HEK293 (cell line): ENCODE data around the gene SPECC1L.

ENCODE experiments used
- BCL11A ChIP-seq: fragments of 450-650 bp; formaldehyde crosslinking; IDR thresholded peaks from 2 replicates; pipeline ENCODE4 v1.5.1; 2016; ENCODE audit warnings: low read depth, missing biosample characterization, missing genetic modification characterization
- BCL6B ChIP-seq: fragments of 450-650 bp; formaldehyde crosslinking; IDR thresholded peaks from 2 replicates; pipeline ENCODE4 v1.5.1; 2017; ENCODE audit warnings: missing biosample characterization, missing genetic modification characterization
- GLI2 ChIP-seq: fragments of 450-650 bp; formaldehyde crosslinking; IDR thresholded peaks from 2 replicates; pipeline ENCODE4; 2017; ENCODE audit warnings: missing biosample characterization, missing genetic modification characterization, low read depth, borderline replicate concordance
- KLF9 ChIP-seq: fragments of 450-650 bp; formaldehyde crosslinking; IDR thresholded peaks from 2 replicates; pipeline ENCODE4 v1.5.1; 2016; ENCODE audit warnings: missing biosample characterization, missing genetic modification characterization, low read depth
- OVOL3 ChIP-seq: fragments of 450-650 bp; formaldehyde crosslinking; IDR thresholded peaks from 2 replicates; pipeline ENCODE4 v1.5.1; 2016; ENCODE audit warnings: missing biosample characterization, missing genetic modification characterization
- PRDM1 ChIP-seq: fragments of 450-650 bp; formaldehyde crosslinking; IDR thresholded peaks from 2 replicates; pipeline ENCODE4; 2016; ENCODE audit warnings: missing biosample characterization, missing genetic modification characterization
- SP3 ChIP-seq: fragments of 450-650 bp; formaldehyde crosslinking; IDR thresholded peaks from 2 replicates; pipeline ENCODE4 v1.5.1; 2016; ENCODE audit warnings: missing biosample characterization, missing genetic modification characterization
- TRIM28 ChIP-seq: IDR thresholded peaks from 2 replicates; pipeline ENCODE4 v1.6.1; 2011; ENCODE audit warnings: low read length, control low read depth, borderline replicate concordance
- YY1 ChIP-seq: fragments of 450-650 bp; formaldehyde crosslinking; IDR thresholded peaks from 2 replicates; pipeline ENCODE4 v1.5.1; 2018; ENCODE audit warnings: missing biosample characterization, missing genetic modification characterization
- ZBTB10 ChIP-seq: fragments of 450-650 bp; formaldehyde crosslinking; IDR thresholded peaks from 2 replicates; pipeline ENCODE4 v1.5.1; 2016; ENCODE audit warnings: missing biosample characterization, missing genetic modification characterization
- ZFP3 ChIP-seq: fragments of 450-650 bp; formaldehyde crosslinking; IDR thresholded peaks from 2 replicates; pipeline ENCODE4 v1.5.1; 2016; ENCODE audit warnings: low read depth, missing biosample characterization, missing genetic modification characterization
- ZNF133 ChIP-seq: fragments of 450-650 bp; formaldehyde crosslinking; IDR thresholded peaks from 2 replicates; pipeline ENCODE4 v1.5.1; 2016; ENCODE audit warnings: missing biosample characterization, missing genetic modification characterization
- ZNF157 ChIP-seq: fragments of 450-650 bp; formaldehyde crosslinking; IDR thresholded peaks from 2 replicates; pipeline ENCODE4 v1.5.1; 2016; ENCODE audit warnings: missing biosample characterization, missing genetic modification characterization
- ZNF266 ChIP-seq: fragments of 450-650 bp; formaldehyde crosslinking; IDR thresholded peaks from 2 replicates; pipeline ENCODE4 v1.5.1; 2016; ENCODE audit warnings: missing biosample characterization, missing genetic modification characterization, low read depth
- ZNF404 ChIP-seq: fragments of 450-650 bp; formaldehyde crosslinking; IDR thresholded peaks from 2 replicates; pipeline ENCODE4 v1.5.1; 2017; ENCODE audit warnings: missing biosample characterization, missing genetic modification characterization
- ZNF423 ChIP-seq: fragments of 450-650 bp; formaldehyde crosslinking; IDR thresholded peaks from 2 replicates; pipeline ENCODE4 v1.5.1; 2016; ENCODE audit warnings: missing biosample characterization, missing genetic modification characterization
- ZNF426 ChIP-seq: fragments of 450-650 bp; formaldehyde crosslinking; IDR thresholded peaks from 2 replicates; pipeline ENCODE4 v1.5.1; 2017; ENCODE audit warnings: missing biosample characterization, missing genetic modification characterization, mild to moderate bottlenecking, inconsistent platforms, moderate library complexity
- ZNF433 ChIP-seq: fragments of 450-650 bp; formaldehyde crosslinking; IDR thresholded peaks from 2 replicates; pipeline ENCODE4 v1.5.1; 2016; ENCODE audit warnings: missing biosample characterization, missing genetic modification characterization, low read depth
- ZNF501 ChIP-seq: fragments of 450-650 bp; formaldehyde crosslinking; IDR thresholded peaks from 2 replicates; pipeline ENCODE4 v1.5.1; 2016; ENCODE audit warnings: missing biosample characterization, missing genetic modification characterization
- ZNF514 ChIP-seq: fragments of 450-650 bp; formaldehyde crosslinking; IDR thresholded peaks from 2 replicates; pipeline ENCODE4 v1.5.1; 2016; ENCODE audit warnings: missing biosample characterization, missing genetic modification characterization
- ZNF530 ChIP-seq: fragments of 450-650 bp; formaldehyde crosslinking; IDR thresholded peaks from 2 replicates; pipeline ENCODE4 v1.5.1; 2016; ENCODE audit warnings: low read depth, missing biosample characterization, missing genetic modification characterization
- ZNF544 ChIP-seq: fragments of 450-650 bp; formaldehyde crosslinking; IDR thresholded peaks from 2 replicates; pipeline ENCODE4 v1.5.0; 2017; ENCODE audit warnings: missing biosample characterization, missing genetic modification characterization
- ZNF558 ChIP-seq: fragments of 450-650 bp; formaldehyde crosslinking; IDR thresholded peaks from 2 replicates; pipeline ENCODE4 v1.5.1; 2016; ENCODE audit warnings: missing biosample characterization, missing genetic modification characterization
- ZNF560 ChIP-seq: fragments of 450-650 bp; formaldehyde crosslinking; IDR thresholded peaks from 2 replicates; pipeline ENCODE4 v1.5.1; 2017; ENCODE audit warnings: missing biosample characterization, missing genetic modification characterization, borderline replicate concordance
- ZNF629 ChIP-seq: fragments of 450-650 bp; formaldehyde crosslinking; IDR thresholded peaks from 2 replicates; pipeline ENCODE4 v1.5.1; 2017; ENCODE audit warnings: missing biosample characterization, missing genetic modification characterization
- ZNF654 ChIP-seq: fragments of 450-650 bp; formaldehyde crosslinking; IDR thresholded peaks from 2 replicates; pipeline ENCODE4 v1.5.1; 2016; ENCODE audit warnings: low read depth, missing biosample characterization, missing genetic modification characterization
- ZNF658 ChIP-seq: fragments of 450-650 bp; formaldehyde crosslinking; IDR thresholded peaks from 2 replicates; pipeline ENCODE4; 2016; ENCODE audit warnings: missing biosample characterization, missing genetic modification characterization
- ZNF843 ChIP-seq: fragments of 450-650 bp; formaldehyde crosslinking; IDR thresholded peaks from 2 replicates; pipeline ENCODE4 v1.5.1; 2016; ENCODE audit warnings: missing biosample characterization, missing genetic modification characterization
- ZSCAN30 ChIP-seq: fragments of 450-650 bp; IDR thresholded peaks from 2 replicates; pipeline ENCODE4 v1.5.1; 2018; ENCODE audit warnings: missing biosample characterization, mild to moderate bottlenecking, missing genetic modification characterization, moderate library complexity
- ZSCAN5A ChIP-seq: fragments of 450-650 bp; formaldehyde crosslinking; IDR thresholded peaks from 2 replicates; pipeline ENCODE4 v1.5.1; 2016; ENCODE audit warnings: missing biosample characterization, missing genetic modification characterization
- ZXDB ChIP-seq: fragments of 450-650 bp; formaldehyde crosslinking; IDR thresholded peaks from 2 replicates; pipeline ENCODE4 v1.5.1; 2016; ENCODE audit warnings: missing biosample characterization, missing genetic modification characterization
- TF ChIP-seq, protein P1 (sequence below): fragments of 450-650 bp; formaldehyde crosslinking; IDR thresholded peaks from 2 replicates; pipeline ENCODE4 v1.5.1; 2017; ENCODE audit warnings: missing biosample characterization, mild to moderate bottlenecking, missing genetic modification characterization, moderate library complexity
- TF ChIP-seq, protein P2 (sequence below): fragments of 450-650 bp; formaldehyde crosslinking; IDR thresholded peaks from 2 replicates; pipeline ENCODE4 v1.5.1; 2016; ENCODE audit warnings: missing biosample characterization, missing genetic modification characterization

SPECC1L gene

DNA sequence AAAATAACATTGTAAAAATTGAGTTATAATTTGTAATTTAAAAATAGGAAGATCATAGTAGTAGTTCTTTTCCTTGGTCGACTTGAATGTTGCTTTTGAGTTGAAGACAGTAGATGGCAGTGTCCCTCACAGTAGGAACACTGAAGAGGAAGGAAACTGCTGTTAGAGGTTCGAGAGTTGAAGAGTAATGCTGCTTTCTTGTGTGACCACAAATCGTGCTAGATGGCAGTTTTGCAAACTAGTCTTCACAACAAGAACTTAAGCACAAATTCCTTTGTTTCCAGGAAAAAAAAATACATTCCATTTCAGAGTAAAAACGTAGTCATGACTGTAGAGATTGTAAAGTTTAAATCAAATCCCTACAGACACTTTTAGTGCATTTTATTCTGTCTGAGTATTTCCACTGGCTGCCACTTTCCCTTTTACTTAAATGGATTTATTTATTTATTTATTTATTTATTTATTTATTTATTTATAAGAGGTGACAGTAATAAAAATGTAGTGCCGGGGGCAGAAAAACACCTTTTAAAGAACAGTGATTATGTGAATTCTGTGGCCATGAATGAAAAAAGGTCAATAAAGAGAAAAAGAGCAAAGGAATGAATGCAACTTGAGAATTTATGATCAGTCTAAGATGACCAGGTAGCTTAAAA, 54.6 kb downstream of the SPECC1L start (continued):
- TF ChIP-seq ZBTB10 (tag by site-specific recombination) (no peak), ZSCAN5A (tag by site-specific recombination) (no peak), ZNF843 (tag by site-specific recombination) (no peak), ZNF133 (tag by site-specific recombination) (no peak), ZNF433 (peak; percentile 70), PRDM1 (tag by site-specific recombination) (peak; percentile 85), ZNF157 (tag by site-specific recombination) (no peak), ZNF404 (peak; percentile 86; the same call in 1 of the 2 replicates), ZNF654 (tag by site-specific recombination) (peak; percentile 91), ZNF560 (tag by site-specific recombination) (peak; percentile 84), ZNF658 (tag by site-specific recombination) (no peak), SP3 (no peak), ZSCAN30 (tag by site-specific recombination) (no peak), TRIM28 (no peak), ZNF544 (no peak), ZFP3 (tag by site-specific recombination) (peak; percentile 17; the same call in 1 of the 2 replicates), ZXDB (tag by site-specific recombination) (peak; percentile 77), KLF9 (tag by site-specific recombination) (no peak), ZNF266 (tag by site-specific recombination) (peak; percentile 85; the same call in 1 of the 2 replicates), BCL6B (tag by site-specific recombination) (no peak; the same call in 1 of the 2 replicates), YY1 (tag by site-specific recombination) (no peak), ZNF501 (0 out of 2 replicates have a peak, but pooled peaks have one; percentile 49), ZNF558 (tag by site-specific recombination) (peak; percentile 88), BCL11A (tag by site-specific recombination) (no peak), OVOL3 (peak; percentile 72; the same call in 1 of the 2 replicates), ZNF530 (tag by site-specific recombination) (0 out of 2 replicates have a peak, but pooled peaks have one; percentile 58), GLI2 (tag by site-specific recombination) (peak; percentile 44; the same call in 1 of the 2 replicates), ZNF426 (tag by site-specific recombination) (peak; percentile 95), ZNF629 (tag by site-specific recombination) (peak; percentile 66), ZNF514 (no peak), ZNF423 (tag by site-specific recombination) (no peak)
- TF ChIP-seq, protein P1, sequence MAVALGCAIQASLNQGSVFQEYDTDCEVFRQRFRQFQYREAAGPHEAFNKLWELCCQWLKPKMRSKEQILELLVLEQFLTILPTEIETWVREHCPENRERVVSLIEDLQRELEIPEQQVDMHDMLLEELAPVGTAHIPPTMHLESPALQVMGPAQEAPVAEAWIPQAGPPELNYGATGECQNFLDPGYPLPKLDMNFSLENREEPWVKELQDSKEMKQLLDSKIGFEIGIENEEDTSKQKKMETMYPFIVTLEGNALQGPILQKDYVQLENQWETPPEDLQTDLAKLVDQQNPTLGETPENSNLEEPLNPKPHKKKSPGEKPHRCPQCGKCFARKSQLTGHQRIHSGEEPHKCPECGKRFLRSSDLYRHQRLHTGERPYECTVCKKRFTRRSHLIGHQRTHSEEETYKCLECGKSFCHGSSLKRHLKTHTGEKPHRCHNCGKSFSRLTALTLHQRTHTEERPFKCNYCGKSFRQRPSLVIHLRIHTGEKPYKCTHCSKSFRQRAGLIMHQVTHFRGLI (tag by site-specific recombination), result no peak
- TF ChIP-seq, protein P2, sequence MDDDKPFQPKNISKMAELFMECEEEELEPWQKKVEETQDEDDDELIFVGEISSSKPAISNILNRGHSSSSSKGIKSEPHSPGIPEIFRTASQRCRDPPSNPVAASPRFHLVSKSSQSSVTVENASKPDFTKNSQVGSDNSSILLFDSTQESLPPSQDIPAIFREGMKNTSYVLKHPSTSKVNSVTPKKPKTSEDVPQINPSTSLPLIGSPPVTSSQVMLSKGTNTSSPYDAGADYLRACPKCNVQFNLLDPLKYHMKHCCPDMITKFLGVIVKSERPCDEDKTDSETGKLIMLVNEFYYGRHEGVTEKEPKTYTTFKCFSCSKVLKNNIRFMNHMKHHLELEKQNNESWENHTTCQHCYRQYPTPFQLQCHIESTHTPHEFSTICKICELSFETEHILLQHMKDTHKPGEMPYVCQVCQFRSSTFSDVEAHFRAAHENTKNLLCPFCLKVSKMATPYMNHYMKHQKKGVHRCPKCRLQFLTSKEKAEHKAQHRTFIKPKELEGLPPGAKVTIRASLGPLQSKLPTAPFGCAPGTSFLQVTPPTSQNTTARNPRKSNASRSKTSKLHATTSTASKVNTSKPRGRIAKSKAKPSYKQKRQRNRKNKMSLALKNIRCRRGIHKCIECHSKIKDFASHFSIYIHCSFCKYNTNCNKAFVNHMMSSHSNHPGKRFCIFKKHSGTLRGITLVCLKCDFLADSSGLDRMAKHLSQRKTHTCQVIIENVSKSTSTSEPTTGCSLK (tag by site-specific recombination), result no peak
